Parathyroid adenoma (tissue), 2 donors: Measurements from ENCODE around the gene GNS.

Source experiments
- H2AFZ ChIP-seq: fragments of 300-600 bp; sonication (generic); one replicate; pipeline ENCODE4 v1.7.0; 2017; ENCODE audit warnings: antibody characterized with exemption, mild to moderate bottlenecking
- H3K27ac ChIP-seq: fragments of 300-600 bp; sonication (generic); one replicate; pipeline ENCODE4 v1.7.0; 2017
- H3K27me3 ChIP-seq: fragments of 300-600 bp; sonication (generic); one replicate; pipeline ENCODE4 v1.7.0; 2017; ENCODE audit warnings: low read length; ENCODE audit not compliant: control insufficient read depth, insufficient read depth
- H3K36me3 ChIP-seq: fragments of 300-600 bp; sonication (generic); one replicate; pipeline ENCODE4 v1.7.0; 2017; ENCODE audit warnings: low read length; ENCODE audit not compliant: control insufficient read depth, insufficient read depth
- H3K4me1 ChIP-seq: fragments of 300-600 bp; sonication (generic); one replicate; pipeline ENCODE4 v1.7.0; 2017; ENCODE audit warnings: control low read depth
- H3K4me2 ChIP-seq: fragments of 300-600 bp; sonication (generic); one replicate; pipeline ENCODE4 v1.7.0; 2017; ENCODE audit warnings: low read length
- H3K4me3 ChIP-seq: fragments of 300-600 bp; sonication (generic); one replicate; pipeline ENCODE4 v1.7.0; 2017; ENCODE audit warnings: low read depth, low read length
- H3K79me2 ChIP-seq: fragments of 300-600 bp; sonication (generic); one replicate; pipeline ENCODE4 v1.7.0; 2017; ENCODE audit warnings: control low read depth
- H3K9ac ChIP-seq: fragments of 300-600 bp; sonication (generic); one replicate; pipeline ENCODE4 v1.7.0; 2017; ENCODE audit warnings: mild to moderate bottlenecking
- H3K9me3 ChIP-seq: fragments of 300-600 bp; sonication (generic); one replicate; pipeline ENCODE4 v1.7.0; 2017; ENCODE audit warnings: low read length; ENCODE audit not compliant: control insufficient read depth
- TF ChIP-seq, protein P1 (sequence below): fragments of 300-600 bp; sonication (generic); IDR thresholded peaks from one replicate; pipeline ENCODE4 v1.7.0; 2017; ENCODE audit warnings: antibody characterized with exemption, mild to moderate bottlenecking
- donor health status: primary hyperparathyroidism.

The GNS gene

DNA sequence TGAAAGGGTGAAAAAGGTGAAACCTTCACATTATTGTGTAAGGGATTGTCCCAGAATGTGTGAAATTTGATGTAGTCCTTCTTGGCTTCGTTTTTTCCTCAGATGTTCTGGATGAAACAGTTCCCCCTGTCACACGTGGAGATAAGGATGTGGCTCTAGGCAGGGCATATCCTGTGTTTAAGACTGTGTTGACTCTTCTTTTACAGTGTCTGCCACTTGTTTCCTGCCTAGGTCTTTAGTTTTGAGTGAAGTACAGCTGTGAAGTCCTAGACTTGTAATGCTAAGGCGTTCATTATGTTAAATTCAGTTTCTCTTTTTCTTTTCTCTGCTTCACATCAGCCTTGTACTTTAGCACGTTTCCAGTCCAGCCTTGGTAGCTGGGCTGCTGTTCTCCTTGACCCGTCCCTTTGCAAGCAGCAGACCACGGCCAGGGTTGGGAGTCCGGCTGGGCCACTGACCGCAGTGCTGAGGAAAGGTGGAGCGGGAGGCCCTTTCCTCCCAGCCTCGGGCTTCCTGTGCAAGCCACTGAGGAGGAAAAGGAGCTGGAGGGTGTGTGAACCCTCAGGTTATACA, 89.8 kb downstream of the GNS start:
- Histone ChIP-seq H3K79me2 (peaks cover 4% of the 10 kb centered on the region), H2AFZ (no peak overlapping the region), H3K27ac (no peak overlapping the region), H3K4me2 (no peak overlapping the region), H3K9ac (no peak overlapping the region), H3K4me1 (peaks cover 5% of the 10 kb centered on the region), H3K27me3 (no peaks in the 10 kb centered on the region), H3K4me3 (no peak overlapping the region), H3K36me3 (no peaks in the 10 kb centered on the region), H3K9me3 (no peaks in the 10 kb centered on the region)
- TF ChIP-seq, protein P1, sequence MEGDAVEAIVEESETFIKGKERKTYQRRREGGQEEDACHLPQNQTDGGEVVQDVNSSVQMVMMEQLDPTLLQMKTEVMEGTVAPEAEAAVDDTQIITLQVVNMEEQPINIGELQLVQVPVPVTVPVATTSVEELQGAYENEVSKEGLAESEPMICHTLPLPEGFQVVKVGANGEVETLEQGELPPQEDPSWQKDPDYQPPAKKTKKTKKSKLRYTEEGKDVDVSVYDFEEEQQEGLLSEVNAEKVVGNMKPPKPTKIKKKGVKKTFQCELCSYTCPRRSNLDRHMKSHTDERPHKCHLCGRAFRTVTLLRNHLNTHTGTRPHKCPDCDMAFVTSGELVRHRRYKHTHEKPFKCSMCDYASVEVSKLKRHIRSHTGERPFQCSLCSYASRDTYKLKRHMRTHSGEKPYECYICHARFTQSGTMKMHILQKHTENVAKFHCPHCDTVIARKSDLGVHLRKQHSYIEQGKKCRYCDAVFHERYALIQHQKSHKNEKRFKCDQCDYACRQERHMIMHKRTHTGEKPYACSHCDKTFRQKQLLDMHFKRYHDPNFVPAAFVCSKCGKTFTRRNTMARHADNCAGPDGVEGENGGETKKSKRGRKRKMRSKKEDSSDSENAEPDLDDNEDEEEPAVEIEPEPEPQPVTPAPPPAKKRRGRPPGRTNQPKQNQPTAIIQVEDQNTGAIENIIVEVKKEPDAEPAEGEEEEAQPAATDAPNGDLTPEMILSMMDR, result no peak

DNA sequence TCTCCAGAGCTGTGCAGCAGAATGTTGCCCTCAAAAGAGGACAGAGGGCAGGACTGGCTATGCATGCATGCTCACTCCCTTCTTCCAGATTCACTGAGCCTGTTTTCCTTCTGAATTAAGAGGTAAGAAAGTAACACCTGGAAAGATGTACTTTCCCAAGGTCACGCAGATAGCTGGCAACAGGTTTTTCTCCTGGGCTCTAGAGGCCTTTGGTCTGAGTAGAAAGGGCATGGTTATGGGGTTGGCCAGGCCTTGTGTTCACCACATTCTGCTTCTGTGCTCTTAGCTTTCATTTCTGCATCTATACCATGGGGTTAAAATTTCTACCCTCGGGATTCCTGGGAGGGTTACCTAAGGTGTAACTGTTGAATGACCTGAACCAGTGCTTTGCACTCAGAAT, 91.4 kb downstream of the GNS start:
- Histone ChIP-seq H2AFZ (no peak overlapping the region), H3K36me3 (no peaks in the 10 kb centered on the region), H3K27ac (no peak overlapping the region), H3K9me3 (no peaks in the 10 kb centered on the region), H3K9ac (no peak overlapping the region), H3K4me3 (no peak overlapping the region), H3K27me3 (no peaks in the 10 kb centered on the region), H3K4me2 (no peak overlapping the region), H3K79me2 (no peaks in the 10 kb centered on the region), H3K4me1 (peaks cover 5% of the 10 kb centered on the region)
- TF ChIP-seq, protein P1, result no peak

DNA sequence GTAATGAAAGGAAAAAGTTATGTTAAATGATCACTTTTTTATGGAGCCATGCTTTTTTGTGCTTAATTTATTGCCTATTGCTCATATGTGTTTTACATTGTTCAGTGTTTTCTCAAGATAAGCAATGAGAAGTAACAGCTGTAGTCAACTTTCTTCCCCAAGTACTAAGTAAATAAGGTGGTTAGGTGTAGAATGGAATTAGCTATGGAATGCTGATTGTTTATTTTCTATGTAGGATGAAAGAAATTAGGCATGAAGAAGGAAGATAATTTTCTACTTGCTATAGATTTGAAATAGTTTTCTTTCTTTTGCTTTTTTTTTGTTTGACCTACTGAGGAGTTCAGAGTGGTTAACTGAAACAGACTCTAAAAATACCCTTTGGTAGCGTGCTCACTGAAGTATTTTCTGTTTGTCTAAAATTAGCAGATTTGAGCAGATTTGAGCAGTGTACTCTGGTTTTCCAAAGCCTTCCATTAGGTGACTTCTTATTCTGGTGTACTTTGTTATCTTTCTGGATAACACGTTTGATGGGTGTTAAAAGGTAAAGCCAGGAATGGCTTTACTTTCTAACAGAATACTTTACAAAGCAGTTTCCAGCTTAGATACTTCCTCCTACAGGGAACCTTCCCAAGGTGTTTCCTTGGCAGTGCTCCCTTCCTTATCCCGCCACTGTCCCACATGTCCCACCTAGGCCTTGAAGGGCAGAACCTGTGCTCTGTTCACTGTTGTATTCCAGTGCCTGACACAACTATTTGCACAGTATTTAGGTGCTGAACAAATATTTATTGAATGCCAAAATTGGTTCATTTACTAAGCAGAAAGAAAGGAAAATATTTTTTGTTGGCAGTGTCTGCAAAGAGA, 92.9 kb downstream of the GNS start:
- H3K27ac ChIP-seq, result no peak overlapping the region
- TF ChIP-seq, protein P1, result no peak
- H3K79me2 ChIP-seq, result no peaks in the 10 kb centered on the region
- H3K4me1 ChIP-seq, result peaks cover 5% of the 10 kb centered on the region
- H2AFZ ChIP-seq, result no peak overlapping the region
- H3K36me3 ChIP-seq, result no peaks in the 10 kb centered on the region
- no peak overlapping the region for H3K4me2 ChIP-seq
- no peaks in the 10 kb centered on the region for H3K9me3 ChIP-seq
- H3K27me3 ChIP-seq, result no peaks in the 10 kb centered on the region
- no peak overlapping the region for H3K9ac ChIP-seq
- H3K4me3 ChIP-seq, result no peak overlapping the region

DNA sequence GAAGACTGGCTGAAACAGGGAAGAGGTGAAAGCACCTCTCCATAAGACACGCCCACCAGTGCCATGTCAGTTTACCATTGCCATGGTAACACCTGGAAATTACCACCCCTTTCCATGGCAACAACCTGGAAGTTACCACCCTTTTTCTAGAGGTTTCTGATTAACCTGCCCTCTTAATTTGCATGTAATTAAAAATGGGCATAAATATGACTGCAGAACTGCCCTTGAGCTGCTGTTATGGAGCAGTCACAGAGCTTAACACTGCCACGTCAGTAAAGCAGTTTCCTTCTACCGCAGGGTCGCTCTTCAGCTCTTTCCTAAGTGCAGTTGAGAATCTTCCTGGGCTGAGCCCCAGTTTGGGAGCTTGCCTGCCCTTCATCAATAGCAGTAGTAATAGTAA, 93.7 kb downstream of the GNS start:
- Histone ChIP-seq H3K9me3 (no peaks in the 10 kb centered on the region), H3K4me3 (no peak overlapping the region), H3K27ac (no peak overlapping the region), H2AFZ (no peak overlapping the region), H3K27me3 (no peaks in the 10 kb centered on the region), H3K4me2 (no peak overlapping the region), H3K36me3 (no peaks in the 10 kb centered on the region), H3K4me1 (peaks cover 5% of the 10 kb centered on the region), H3K9ac (no peak overlapping the region), H3K79me2 (no peaks in the 10 kb centered on the region)
- TF ChIP-seq, protein P1, result no peak
